Activated naive CD4-positive, alpha-beta T cell treated with anti-CD3 and anti-CD28 coated beads for 36 hours (primary cell): ENCODE data around the gene CDK10. TPM values are rescaled to one million over a fixed set of nuclear protein-coding genes. Genes with fewer than 3 reads are reported as not detected.
"Not testable (repeated sequence)": the region's sequence is repeated elsewhere in the genome, so short reads cannot be mapped to it uniquely, and the experiment has no call there.

Experiments used
- CTCF ChIA-PET: fragments of 350-600 bp; sonication (Branson Sonifier 250); formaldehyde crosslinking; loops from one replicate; lab custom pipeline; 2021; ENCODE audit warnings: antibody characterized with exemption; lab: Charles Lee
- DNase-seq: peaks from one replicate; pipeline ENCODE4 v3.0.0-alpha.2; 2020
- H3K27ac Mint-ChIP-seq: one replicate; pipeline ENCODE4 v1.8.0; 2021; ENCODE audit warnings: mild to moderate bottlenecking, mixed read lengths
- H3K27me3 Mint-ChIP-seq: one replicate; pipeline ENCODE4 v1.8.0; 2021; ENCODE audit warnings: low read depth, mixed read lengths
- H3K36me3 Mint-ChIP-seq: one replicate; pipeline ENCODE4 v1.8.0; 2021; ENCODE audit warnings: low read depth, mixed read lengths
- H3K4me1 Mint-ChIP-seq: one replicate; pipeline ENCODE4 v1.8.0; 2021; ENCODE audit warnings: low read depth, mixed read lengths
- H3K4me3 Mint-ChIP-seq: one replicate; pipeline ENCODE4 v1.8.0; 2021; ENCODE audit warnings: mild to moderate bottlenecking, moderate library complexity, mixed read lengths
- H3K9me3 Mint-ChIP-seq: one replicate; pipeline ENCODE4 v1.8.0; 2021; ENCODE audit warnings: mixed read lengths
- intact Hi-C: fragments of 100-400 bp; cut with micrococcal nuclease; formaldehyde crosslinking; loops from one replicate; pipeline ENCODE4 v1.15.1; 2023
- total RNA-seq, 2 experiments: library from RNA; stranded (reverse); gene quantifications; one replicate each; pipeline ENCODE4 v1.2.3, GENCODE V29; 2021

CDK10 gene
- total RNA-seq, 2 experiments from 2014 or later: 128 to 158 TPM

GRCh38 chr16:89670496-89671431 is 15.7 kb upstream of the CDK10 start:
- H3K27ac Mint-ChIP-seq: peak overlapping the region; percentile 7
- intact Hi-C loops: no loop called here
- H3K27me3 Mint-ChIP-seq: no peaks in the 10 kb centered on the region
- no peak overlapping the region for H3K4me3 Mint-ChIP-seq
- H3K4me1 Mint-ChIP-seq: peaks cover 23% of the 10 kb centered on the region
- CTCF ChIA-PET: interaction anchor here (0.6 to 1.6 kb wide), 4 partner anchors 10 to 70 kb away, joined by 3 to 4 read pairs (median 3); no protein-coding TSS in a partner anchor
- H3K36me3 Mint-ChIP-seq: no peaks in the 10 kb centered on the region
- DNase-seq: no peak
- H3K9me3 Mint-ChIP-seq: no peaks in the 10 kb centered on the region

GRCh38 chr16:89671565-89671964 is 14.9 kb upstream of the CDK10 start:
- intact Hi-C loops, H3K36me3 Mint-ChIP-seq, H3K27me3 Mint-ChIP-seq, H3K27ac Mint-ChIP-seq, H3K9me3 Mint-ChIP-seq, DNase-seq, H3K4me3 Mint-ChIP-seq: not testable (repeated sequence)
- CTCF ChIA-PET: interaction anchor here (0.9 to 1.0 kb wide), 2 partner anchors 30 to 71 kb away, joined by 3 read pairs; no protein-coding TSS in a partner anchor
- H3K4me1 Mint-ChIP-seq: peaks cover 23% of the 10 kb centered on the region

DNA sequence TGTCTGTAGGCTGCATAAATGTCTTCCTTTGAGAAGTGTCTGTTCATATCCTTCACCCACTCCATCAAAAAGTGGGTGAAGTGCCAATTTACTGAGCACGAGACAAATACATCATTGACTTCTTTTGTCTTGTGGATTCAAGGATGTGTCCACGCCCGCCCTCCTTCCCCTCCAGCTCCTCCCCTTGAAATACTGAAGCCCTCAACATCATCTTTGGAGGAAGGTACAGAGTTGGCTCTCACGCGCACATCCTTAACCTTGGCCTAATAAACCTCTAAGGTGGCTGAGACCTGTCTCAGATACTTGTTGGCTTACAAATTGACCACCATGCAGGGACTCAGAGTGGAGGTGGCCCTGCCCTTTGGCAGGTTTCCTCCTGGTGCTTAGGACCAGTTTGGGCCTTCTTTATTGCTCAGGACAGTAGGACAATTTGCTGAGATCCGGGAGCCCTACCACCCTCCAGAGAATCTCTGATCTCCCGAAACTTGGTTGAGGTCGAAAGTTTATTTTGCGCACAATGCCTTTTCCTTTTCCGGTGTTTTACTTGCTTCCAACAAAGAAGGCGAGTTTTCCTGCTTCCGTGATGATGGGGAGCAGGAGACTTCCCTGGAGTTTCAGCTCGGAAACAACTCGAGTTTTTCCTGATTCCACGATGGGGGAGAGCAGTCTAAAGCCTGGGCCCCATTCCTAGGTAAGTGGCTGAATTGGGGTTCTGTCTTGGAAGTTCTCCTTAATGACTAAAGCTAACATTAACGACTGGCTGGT is 14.1 kb upstream of the CDK10 start:
- H3K27ac Mint-ChIP-seq: no peak overlapping the region
- no peaks in the 10 kb centered on the region for H3K9me3 Mint-ChIP-seq
- CTCF ChIA-PET: interaction anchor here (1.0 kb wide), 1 partner anchor 31 kb away, joined by 3 read pairs; no protein-coding TSS in a partner anchor
- intact Hi-C loops: no loop called here
- no peaks in the 10 kb centered on the region for H3K36me3 Mint-ChIP-seq
- H3K4me1 Mint-ChIP-seq: peaks cover 23% of the 10 kb centered on the region
- no peak overlapping the region for H3K4me3 Mint-ChIP-seq
- H3K27me3 Mint-ChIP-seq: no peaks in the 10 kb centered on the region
- no peak for DNase-seq

DNA sequence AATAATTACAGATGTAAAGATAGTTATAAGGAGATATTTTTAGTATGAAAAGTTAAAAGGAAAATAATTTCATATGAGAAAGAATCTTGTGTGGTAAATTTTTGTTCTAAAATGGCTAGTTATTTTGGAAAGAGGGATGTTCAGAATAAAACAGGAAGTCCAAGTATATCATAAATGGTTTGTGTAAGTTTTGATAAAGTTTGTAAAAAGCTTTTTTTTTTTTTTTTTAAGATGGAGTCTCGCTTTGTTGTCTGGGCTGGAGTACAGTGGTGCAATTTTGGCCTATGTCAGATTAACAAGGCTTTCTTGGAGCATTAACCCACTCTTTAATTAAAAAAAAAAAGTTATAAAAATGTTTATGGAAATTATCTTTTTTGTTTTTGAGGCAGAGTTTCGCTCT is 8.2 kb upstream of the CDK10 start:
- no peaks in the 10 kb centered on the region for H3K27me3 Mint-ChIP-seq
- intact Hi-C loops: no loop called here
- peaks cover 3% of the 10 kb centered on the region for H3K9me3 Mint-ChIP-seq
- H3K27ac Mint-ChIP-seq: no peak overlapping the region
- H3K4me3 Mint-ChIP-seq: no peak overlapping the region
- no peak for DNase-seq
- no peaks in the 10 kb centered on the region for H3K36me3 Mint-ChIP-seq
- H3K4me1 Mint-ChIP-seq: no peaks in the 10 kb centered on the region
- CTCF ChIA-PET: interaction anchor here (0.6 kb wide), 1 partner anchor 237 kb away, joined by 3 read pairs; no protein-coding TSS in a partner anchor

- Mint-ChIP-seq H3K9me3 (no peaks in the 10 kb centered on the region), H3K4me3 (peak overlapping the region; percentile 55), H3K4me1 (peaks cover 15% of the 10 kb centered on the region), H3K27ac (no peak overlapping the region), H3K36me3 (peaks cover 14% of the 10 kb centered on the region), H3K27me3 (no peaks in the 10 kb centered on the region)
- intact Hi-C loops: loop anchor here (1.0 to 2.0 kb wide), 2 partner anchors 15 to 27 kb away; partner anchors contain the start of gene SPATA2L
- CTCF ChIA-PET: interaction anchor here (1.0 to 1.4 kb wide), 2 partner anchors 15 to 110 kb away, joined by 4 to 5 read pairs; partner anchors contain the start of genes CPNE7 and SPATA2L
- DNase-seq: no peak
These were observed 573 bp upstream of the CDK10 start for GRCh38 chr16:89685916-89686315.

GRCh38 chr16:89687092-89687940 is 827 bp downstream of the CDK10 start:
- H3K27ac Mint-ChIP-seq: peak overlapping the region; percentile 77
- H3K36me3 Mint-ChIP-seq: peaks cover 21% of the 10 kb centered on the region
- intact Hi-C loops: loop anchor here (2.0 kb wide), 1 partner anchor 29 kb away; no protein-coding TSS in a partner anchor
- peak overlapping the region; percentile 92 for H3K4me3 Mint-ChIP-seq
- no peak for DNase-seq
- no peaks in the 10 kb centered on the region for H3K27me3 Mint-ChIP-seq
- H3K4me1 Mint-ChIP-seq: peaks cover 15% of the 10 kb centered on the region
- no peaks in the 10 kb centered on the region for H3K9me3 Mint-ChIP-seq
- CTCF ChIA-PET: interaction anchor here (0.7 to 1.4 kb wide), 4 partner anchors 12 to 112 kb away, joined by 3 to 5 read pairs (median 4); partner anchors contain the start of genes CPNE7 and SPATA2L

GRCh38 chr16:89688395-89688794 is 1.9 kb downstream of the CDK10 start:
- H3K4me1 Mint-ChIP-seq: peaks cover 15% of the 10 kb centered on the region
- no peaks in the 10 kb centered on the region for H3K9me3 Mint-ChIP-seq
- no peaks in the 10 kb centered on the region for H3K27me3 Mint-ChIP-seq
- DNase-seq: no peak
- intact Hi-C loops: no loop called here
- CTCF ChIA-PET: interaction anchor here (1.3 kb wide), 1 partner anchor 10 kb away, joined by 3 read pairs; no protein-coding TSS in a partner anchor
- H3K36me3 Mint-ChIP-seq: peaks cover 25% of the 10 kb centered on the region
- peak overlapping the region; percentile 92 for H3K4me3 Mint-ChIP-seq
- no peak overlapping the region for H3K27ac Mint-ChIP-seq

DNA sequence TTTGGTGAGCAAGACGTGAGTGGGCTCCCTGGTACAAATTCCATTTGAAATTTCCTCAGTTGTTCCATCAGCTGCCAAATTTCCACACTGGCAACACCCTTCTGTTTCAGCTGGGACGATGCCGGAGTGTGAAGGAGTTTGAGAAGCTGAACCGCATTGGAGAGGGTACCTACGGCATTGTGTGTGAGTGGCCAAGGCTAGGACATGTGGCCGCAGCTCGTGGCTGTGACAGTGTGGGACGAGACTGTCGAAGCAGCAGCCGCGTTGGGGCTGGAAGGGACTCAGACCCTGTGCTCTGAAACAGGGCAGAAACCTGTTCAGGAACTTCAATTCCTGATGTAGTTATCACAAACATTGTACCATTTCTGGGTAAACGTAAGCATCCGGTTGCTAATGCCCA is 2.7 kb downstream of the CDK10 start:
- Mint-ChIP-seq H3K9me3 (no peaks in the 10 kb centered on the region), H3K4me1 (peaks cover 15% of the 10 kb centered on the region), H3K27me3 (no peaks in the 10 kb centered on the region), H3K36me3 (peaks cover 25% of the 10 kb centered on the region), H3K4me3 (no peak overlapping the region), H3K27ac (no peak overlapping the region)
- CTCF ChIA-PET: interaction anchor here (1.3 kb wide), 1 partner anchor 10 kb away, joined by 3 read pairs; no protein-coding TSS in a partner anchor
- DNase-seq: no peak
- intact Hi-C loops: no loop called here

GRCh38 chr16:89689621-89690020 is 3.1 kb downstream of the CDK10 start:
- H3K27ac Mint-ChIP-seq, H3K27me3 Mint-ChIP-seq, H3K4me3 Mint-ChIP-seq, DNase-seq, intact Hi-C loops, H3K9me3 Mint-ChIP-seq: not testable (repeated sequence)
- CTCF ChIA-PET: interaction anchor here (1.0 to 1.3 kb wide), 2 partner anchors 9 to 11 kb away, joined by 3 to 5 read pairs; no protein-coding TSS in a partner anchor
- H3K4me1 Mint-ChIP-seq: peaks cover 15% of the 10 kb centered on the region
- peaks cover 25% of the 10 kb centered on the region for H3K36me3 Mint-ChIP-seq

DNA sequence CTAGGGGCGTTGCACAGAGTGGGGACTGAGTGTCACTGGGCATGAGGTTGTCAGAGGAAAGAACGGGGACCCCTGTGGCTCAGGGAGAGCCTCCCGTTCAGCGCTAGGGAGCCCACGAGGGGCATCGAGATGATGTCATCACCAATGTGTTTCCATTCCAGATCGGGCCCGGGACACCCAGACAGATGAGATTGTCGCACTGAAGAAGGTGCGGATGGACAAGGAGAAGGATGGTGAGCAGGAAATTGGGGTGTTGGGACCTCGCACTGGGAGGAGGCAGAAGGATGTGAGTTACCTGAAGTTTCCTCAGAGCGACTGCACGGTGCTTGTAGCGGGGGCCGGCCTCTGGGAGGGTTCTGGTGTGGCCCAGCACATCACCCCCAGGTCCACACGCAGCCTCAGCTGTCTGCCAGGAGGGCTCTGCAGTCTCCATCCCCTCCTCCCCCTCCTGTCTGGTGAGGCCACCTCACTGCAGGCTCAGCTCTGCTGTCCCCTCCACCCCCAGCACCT is 4.0 kb downstream of the CDK10 start:
- H3K27ac Mint-ChIP-seq: no peak overlapping the region
- no peak overlapping the region for H3K4me3 Mint-ChIP-seq
- CTCF ChIA-PET: interaction anchor here (1.0 kb wide), 1 partner anchor 10 kb away, joined by 5 read pairs; no protein-coding TSS in a partner anchor
- peaks cover 26% of the 10 kb centered on the region for H3K36me3 Mint-ChIP-seq
- intact Hi-C loops: no loop called here
- H3K4me1 Mint-ChIP-seq: peaks cover 15% of the 10 kb centered on the region
- DNase-seq: no peak
- H3K27me3 Mint-ChIP-seq: no peaks in the 10 kb centered on the region
- no peaks in the 10 kb centered on the region for H3K9me3 Mint-ChIP-seq
